H1 (cell line): ENCODE data around the gene TSNAXIP1. TPM values are rescaled to one million over a fixed set of nuclear protein-coding genes. Genes with fewer than 3 reads are reported as not detected.

ENCODE experiments used
- ATF3 ChIP-seq: IDR thresholded peaks from 2 replicates; pipeline ENCODE4 v1.6.1; 2011; ENCODE audit warnings: low read depth, mild to moderate bottlenecking, low read length; ENCODE audit not compliant: insufficient read depth
- BACH1 ChIP-seq: IDR thresholded peaks from 2 replicates; pipeline ENCODE4 v1.6.1; 2012; ENCODE audit warnings: low read length, improper control_type of control experiment
- CEBPB ChIP-seq: IDR thresholded peaks from 2 replicates; pipeline ENCODE4 v1.6.1; 2012; ENCODE audit warnings: low read depth, low read length
- CHD2 ChIP-seq: IDR thresholded peaks from 2 replicates; pipeline ENCODE4 v1.6.1; 2012; ENCODE audit warnings: low read length, improper control_type of control experiment
- EP300 ChIP-seq, 2 experiments: IDR thresholded peaks; 1 replicate in 1 of 2; 2 replicates in 1 of 2; pipeline ENCODE4 v1.6.1; 2011 to 2012; ENCODE audit warnings: low read depth in 2 of 2, low read length in 2 of 2, mild to moderate bottlenecking in 2 of 2, borderline replicate concordance in 1 of 2, inconsistent platforms in 1 of 2, moderate library complexity in 1 of 2
- HDAC2 ChIP-seq, 2 experiments: fragments of 300-600 bp in 1 of 2; sonication (generic) in 1 of 2; IDR thresholded peaks; 2 replicates each; pipeline ENCODE4 v1.6.1; 2011 to 2012; ENCODE audit warnings: low read depth in 2 of 2, low read length in 2 of 2, mild to moderate bottlenecking in 2 of 2, moderate library complexity in 2 of 2, borderline replicate concordance in 1 of 2, inconsistent platforms in 1 of 2
- NANOG ChIP-seq: IDR thresholded peaks from 2 replicates; pipeline ENCODE4 v1.6.1; 2011; ENCODE audit warnings: low read length, low read depth, mild to moderate bottlenecking, inconsistent platforms; ENCODE audit not compliant: insufficient read depth, poor library complexity, severe bottlenecking
- RAD21 ChIP-seq, 2 experiments: IDR thresholded peaks in 1 of 2; conservative IDR thresholded peaks in 1 of 2; 2 replicates each; pipeline ENCODE4 v1.6.1; 2011; ENCODE audit warnings: low read depth in 2 of 2, low read length in 2 of 2, improper control_type of control experiment in 1 of 2, inconsistent platforms in 1 of 2, mild to moderate bottlenecking in 1 of 2, moderate library complexity in 1 of 2
- SAP30 ChIP-seq: fragments of 300-600 bp; sonication (generic); IDR thresholded peaks from 2 replicates; pipeline ENCODE4 v1.7.1; 2012; ENCODE audit warnings: low read length, moderate library complexity, mild to moderate bottlenecking, inconsistent platforms; ENCODE audit not compliant: insufficient read depth, insufficient replicate concordance
- SP2 ChIP-seq: IDR thresholded peaks from 2 replicates; pipeline ENCODE4 v1.6.1; 2012; ENCODE audit warnings: mild to moderate bottlenecking, low read length, inconsistent platforms
- TEAD4 ChIP-seq: IDR thresholded peaks from 2 replicates; pipeline ENCODE4 v1.6.1; 2012; ENCODE audit warnings: low read depth, low read length, inconsistent platforms, mixed read lengths
- polyA plus RNA-seq, 7 experiments: library from polyadenylated mRNA; depleted of rRNA in 3 of 7; stranded (reverse) in 5 of 7; unstranded in 2 of 7; fragments of >200 nt in 5 of 7; fragments of 200-250 nt in 2 of 7; gene quantifications; 1 replicate in 5 of 7; 2 replicates in 1 of 7; 4 replicates in 1 of 7; pipeline versions ENCODE4 v1.2.1 to v1.2.3, GENCODE V29; 2011 to 2013; ENCODE audit warnings: missing spikeins in 2 of 7, mixed read lengths in 2 of 7
- total RNA-seq: library from RNA; stranded (reverse); fragmentation: NEBNext Ultra II Directional; extraction: Animal tissue kit (Norgen Biotek cat#: 25700); gene quantifications from 2 replicates; pipeline ENCODE4 v1.2.1, GENCODE V29; 2021

The TSNAXIP1 gene
- total and polyA plus RNA-seq, 2 of the 8 experiments (the other 6 are each of a cell fraction or from before 2014, with no cell fraction given): 0.37 to 0.94 TPM

- TF ChIP-seq BACH1 (no peak), NANOG (no peak), TEAD4 (no peak), CHD2 (peak; percentile 37; the same call in 1 of the 2 replicates), HDAC2 (IDR thresholded peaks at IDR 0.05; ENCODE audit: borderline replicate concordance in 1 of 2, low read depth in 2 of 2, low read length in 2 of 2) (no peak), SP2 (no peak), SAP30 (no peak), CEBPB (no peak), EP300 (IDR thresholded peaks at IDR 0.05; ENCODE audit: borderline replicate concordance in 1 of 2, low read depth in 2 of 2, low read length in 2 of 2) (no peak), ATF3 (peak; percentile 78), RAD21 (IDR thresholded peaks at IDR 0.05 in 1 of 2, conservative IDR thresholded peaks at IDR 0.05 in 1 of 2; ENCODE audit: low read depth in 2 of 2, low read length in 2 of 2) (peak; percentile 24 to 38; a peak in 3 of 4 replicates)
Measured at GRCh38 chr16:67841816-67842508, 35.3 kb downstream of the TSNAXIP1 start, which contains the start of gene THAP11 (continued).
